Measurements from ENCODE around the gene AURKAIP1.

The AURKAIP1 gene

GRCh38 chr1:1406101-1406820, 31.3 kb upstream of the AURKAIP1 start:
- TF ChIP-seq POLR2AphosphoS5 (IDR thresholded peaks at IDR 0.05; ENCODE audit: low read depth, low read length) (no peak), TAF1 (IDR thresholded peaks at IDR 0.05; ENCODE audit: borderline replicate concordance, insufficient read depth, low read length) (no peak), FOXP2 (optimal IDR thresholded peaks at IDR 0.05; ENCODE audit: borderline replicate concordance, extremely low read depth, extremely low read length, insufficient read depth) (no peak), SIN3A (IDR thresholded peaks at IDR 0.05; ENCODE audit: borderline replicate concordance, insufficient read depth, low read length) (no peak), REST (IDR thresholded peaks at IDR 0.05; ENCODE audit: insufficient read depth in 1 of 2, low read depth in 2 of 2, low read length in 2 of 2) (no peak)

- no peak for TF ChIP-seq FOXP2 (optimal IDR thresholded peaks at IDR 0.05; ENCODE audit: borderline replicate concordance, extremely low read depth, extremely low read length, insufficient read depth)
- TF ChIP-seq SIN3A (IDR thresholded peaks at IDR 0.05; ENCODE audit: borderline replicate concordance, insufficient read depth, low read length): no peak
- no peak for TF ChIP-seq TAF1 (IDR thresholded peaks at IDR 0.05; ENCODE audit: borderline replicate concordance, insufficient read depth, low read length)
- no peak for TF ChIP-seq REST (IDR thresholded peaks at IDR 0.05; ENCODE audit: insufficient read depth in 1 of 2, low read depth in 2 of 2, low read length in 2 of 2)
- TF ChIP-seq POLR2AphosphoS5 (IDR thresholded peaks at IDR 0.05; ENCODE audit: low read depth, low read length): no peak
These were observed 28.6 kb upstream of the AURKAIP1 start for GRCh38 chr1:1403653-1404052.

DNA sequence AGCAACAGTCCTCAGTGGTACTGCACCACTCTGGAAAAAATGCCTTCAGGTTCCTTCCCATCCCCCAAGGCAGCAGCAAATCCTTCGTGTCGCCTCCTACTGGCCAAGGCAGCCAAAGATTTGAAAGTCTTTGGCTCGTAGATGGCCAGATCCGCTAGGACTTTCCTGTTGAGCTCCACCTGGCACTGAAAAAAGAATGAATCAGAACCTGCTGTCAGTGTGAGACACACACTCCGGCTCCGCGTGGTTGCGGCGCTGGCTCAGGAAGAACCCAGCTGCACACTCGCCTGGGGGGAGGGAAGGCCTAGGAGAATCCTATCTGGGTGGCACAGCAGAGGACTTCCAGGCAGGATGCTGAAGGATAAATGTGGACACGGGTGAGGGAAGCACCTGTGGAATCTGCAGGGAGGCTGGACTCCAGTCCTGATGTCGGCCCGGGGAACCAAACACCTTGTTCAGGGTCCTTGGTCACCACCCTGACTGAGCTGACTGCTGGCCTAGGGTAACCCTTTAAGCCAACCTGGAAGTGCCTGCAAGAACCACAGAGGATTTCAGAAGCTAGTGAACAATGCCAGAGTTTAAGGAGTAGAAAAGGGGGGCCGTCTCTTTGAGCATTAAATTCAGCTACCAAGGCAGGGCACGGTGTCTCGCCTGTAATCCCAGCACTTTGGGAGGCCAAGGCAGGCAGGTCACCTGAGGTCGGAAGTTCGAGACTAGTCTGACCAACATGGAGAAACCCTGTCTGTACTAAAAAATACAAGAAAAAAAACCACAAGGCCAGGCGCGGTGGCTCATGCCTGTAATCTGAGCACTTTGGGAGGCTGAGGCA, 27.3 kb upstream of the AURKAIP1 start:
- no peak for TF ChIP-seq TAF1 (IDR thresholded peaks at IDR 0.05; ENCODE audit: borderline replicate concordance, insufficient read depth, low read length)
- peak; percentile 52; the same call in 1 of the 2 replicates for TF ChIP-seq SIN3A (IDR thresholded peaks at IDR 0.05; ENCODE audit: borderline replicate concordance, insufficient read depth, low read length)
- no peak for TF ChIP-seq REST (IDR thresholded peaks at IDR 0.05; ENCODE audit: insufficient read depth in 1 of 2, low read depth in 2 of 2, low read length in 2 of 2)
- peak; percentile 14 for TF ChIP-seq POLR2AphosphoS5 (IDR thresholded peaks at IDR 0.05; ENCODE audit: low read depth, low read length)
- TF ChIP-seq FOXP2 (optimal IDR thresholded peaks at IDR 0.05; ENCODE audit: borderline replicate concordance, extremely low read depth, extremely low read length, insufficient read depth): no peak

DNA sequence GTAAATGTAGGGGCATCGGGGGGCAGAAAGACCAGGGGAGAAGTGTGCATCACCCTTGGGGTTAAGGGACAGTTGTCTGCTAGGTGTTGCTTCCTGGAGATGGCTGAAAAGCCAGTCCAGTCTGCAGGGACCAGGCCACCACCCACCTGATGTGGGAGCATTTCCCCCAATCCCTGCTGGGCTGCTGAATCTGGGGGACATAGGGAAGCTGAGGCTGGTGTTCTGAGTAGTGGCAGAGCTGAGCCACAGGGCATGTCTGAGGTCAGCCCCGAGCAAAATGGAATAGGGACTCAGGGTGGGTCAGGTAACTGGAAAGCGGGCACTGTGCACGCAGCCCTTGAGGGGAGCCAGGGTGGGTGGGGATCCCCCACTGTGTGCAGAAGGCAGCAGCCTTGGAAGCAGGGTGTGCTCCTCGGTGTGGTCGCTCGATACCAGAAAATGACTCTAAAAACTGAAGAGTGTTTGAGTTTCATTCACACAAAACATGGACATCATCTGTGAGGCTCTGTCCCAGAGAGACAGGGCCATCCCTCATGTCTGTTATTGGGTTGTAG, 26.5 kb upstream of the AURKAIP1 start:
- TF ChIP-seq REST (IDR thresholded peaks at IDR 0.05; ENCODE audit: insufficient read depth in 1 of 2, low read depth in 2 of 2, low read length in 2 of 2) (no peak), FOXP2 (optimal IDR thresholded peaks at IDR 0.05; ENCODE audit: borderline replicate concordance, extremely low read depth, extremely low read length, insufficient read depth) (no peak), POLR2AphosphoS5 (IDR thresholded peaks at IDR 0.05; ENCODE audit: low read depth, low read length) (peak; percentile 46; the same call in 1 of the 2 replicates), TAF1 (IDR thresholded peaks at IDR 0.05; ENCODE audit: borderline replicate concordance, insufficient read depth, low read length) (no peak), SIN3A (IDR thresholded peaks at IDR 0.05; ENCODE audit: borderline replicate concordance, insufficient read depth, low read length) (no peak)

All from PFSK-1 (cell line).